Osteoblast (primary cell): ENCODE results near the gene POU6F1. TPM values are rescaled to one million over a fixed set of nuclear protein-coding genes. Genes with fewer than 3 reads are reported as not detected.

Experiments
- DNase-seq: peaks from one replicate; pipeline ENCODE4 v3.0.0; 2011; ENCODE audit warnings: low spot score, mixed read lengths; ENCODE audit not compliant: insufficient read length; ENCODE audit errors: missing footprints
- H2AFZ ChIP-seq: 2 replicates; pipeline ENCODE4 v1.6.0; 2011; ENCODE audit warnings: mild to moderate bottlenecking, low read length
- H3K27ac ChIP-seq: 2 replicates; pipeline ENCODE4 v1.5.1; 2011; ENCODE audit warnings: mild to moderate bottlenecking, low read depth, low read length, moderate library complexity
- H3K27me3 ChIP-seq: 2 replicates; pipeline ENCODE4 v1.6.0; 2012; ENCODE audit warnings: mild to moderate bottlenecking, control low read depth, inconsistent platforms, low read length, moderate library complexity; ENCODE audit not compliant: insufficient read depth
- H3K36me3 ChIP-seq: 2 replicates; pipeline ENCODE4 v1.5.1; 2011; ENCODE audit warnings: mild to moderate bottlenecking, low read length, control low read depth, moderate library complexity; ENCODE audit not compliant: insufficient read depth
- H3K4me1 ChIP-seq: 2 replicates; pipeline ENCODE4 v1.5.1; 2011; ENCODE audit warnings: mild to moderate bottlenecking, low read length, control low read depth, moderate library complexity; ENCODE audit not compliant: insufficient read depth
- H3K4me2 ChIP-seq: 2 replicates; pipeline ENCODE4 v1.6.0; 2011; ENCODE audit warnings: mild to moderate bottlenecking, low read length; ENCODE audit not compliant: insufficient read depth
- H3K4me3 ChIP-seq: fragments of 200-600 bp; sonication (generic); 3 replicates; pipeline ENCODE4 v1.5.1; 2012; ENCODE audit warnings: mild to moderate bottlenecking, low read length, inconsistent platforms; ENCODE audit not compliant: insufficient read depth
- H3K79me2 ChIP-seq: 2 replicates; pipeline ENCODE4 v1.6.0; 2012; ENCODE audit warnings: mild to moderate bottlenecking, low read length, control low read depth, inconsistent platforms; ENCODE audit not compliant: insufficient read depth
- H3K9me3 ChIP-seq: 2 replicates; pipeline ENCODE4 v1.5.1; 2011; ENCODE audit warnings: low read depth, low read length, control low read depth
- H4K20me1 ChIP-seq: 2 replicates; pipeline ENCODE4 v1.6.0; 2012; ENCODE audit warnings: mild to moderate bottlenecking, low read length, control low read depth; ENCODE audit not compliant: insufficient read depth
- total RNA-seq: library from RNA; depleted of rRNA; stranded (reverse); fragments of >200 nt; gene quantifications from 2 replicates; pipeline ENCODE4 v1.2.3, GENCODE V29; 2012
- TF ChIP-seq, protein P1 (sequence below): IDR thresholded peaks from 2 replicates; pipeline ENCODE4 v1.5.1; 2011; ENCODE audit warnings: mild to moderate bottlenecking, low read depth, low read length, moderate library complexity; ENCODE audit errors: extremely low read depth

Gene POU6F1
- total RNA-seq, 1 donor = 7.6 TPM

DNA sequence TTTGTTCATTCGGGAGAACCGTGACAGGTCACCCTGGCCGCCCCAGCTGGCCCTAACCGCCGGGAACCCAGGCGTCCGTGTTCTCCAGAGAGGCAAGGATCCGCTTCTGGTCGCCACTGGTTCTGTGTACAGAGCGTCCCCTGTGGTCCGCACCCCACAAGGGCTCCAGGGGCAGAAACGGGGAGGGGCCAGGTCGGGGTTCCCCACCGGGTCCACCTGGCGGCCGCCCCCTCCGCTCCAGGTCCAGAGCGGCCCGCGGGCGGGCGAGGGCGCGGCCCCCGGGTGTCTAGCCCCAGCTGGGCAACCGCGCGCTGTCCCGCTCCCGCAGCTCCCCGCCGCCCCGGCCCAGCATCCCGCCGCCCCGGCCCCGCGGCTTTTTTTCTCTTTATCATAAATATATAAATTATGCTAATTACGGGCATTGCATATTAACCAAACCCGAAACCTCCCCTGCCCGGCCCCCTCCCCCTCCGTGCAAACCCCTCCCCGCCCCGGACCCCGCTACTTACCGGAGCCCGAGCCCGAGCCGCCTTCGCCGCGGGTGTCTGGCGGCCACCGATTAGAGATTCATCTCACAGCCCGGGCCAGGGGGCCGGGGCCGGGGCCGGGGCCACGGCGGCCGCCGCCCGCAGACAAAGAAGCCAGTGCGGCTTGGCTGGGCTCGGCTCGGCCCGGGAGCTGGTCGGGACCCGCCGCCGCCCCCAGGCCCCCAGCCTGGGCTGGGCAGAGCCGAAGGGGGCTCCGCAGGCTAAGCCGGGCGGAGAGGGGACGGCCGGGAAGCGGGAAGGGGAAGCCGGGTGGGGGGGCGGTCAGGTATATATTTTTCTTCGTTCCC, 512 bp downstream of the POU6F1 start:
- Histone ChIP-seq H3K27me3 (no peaks in the 10 kb centered on the region), H3K4me1 (peaks cover 15% of the 10 kb centered on the region), H3K4me2 (peak overlapping the region; percentile 90), H4K20me1 (no peaks in the 10 kb centered on the region), H3K9me3 (no peaks in the 10 kb centered on the region), H3K4me3 (peak overlapping the region; percentile 88), H3K79me2 (peaks cover 7% of the 10 kb centered on the region), H2AFZ (peak overlapping the region; percentile 83), H3K27ac (peak overlapping the region; percentile 53), H3K36me3 (no peaks in the 10 kb centered on the region)
- TF ChIP-seq, protein P1, sequence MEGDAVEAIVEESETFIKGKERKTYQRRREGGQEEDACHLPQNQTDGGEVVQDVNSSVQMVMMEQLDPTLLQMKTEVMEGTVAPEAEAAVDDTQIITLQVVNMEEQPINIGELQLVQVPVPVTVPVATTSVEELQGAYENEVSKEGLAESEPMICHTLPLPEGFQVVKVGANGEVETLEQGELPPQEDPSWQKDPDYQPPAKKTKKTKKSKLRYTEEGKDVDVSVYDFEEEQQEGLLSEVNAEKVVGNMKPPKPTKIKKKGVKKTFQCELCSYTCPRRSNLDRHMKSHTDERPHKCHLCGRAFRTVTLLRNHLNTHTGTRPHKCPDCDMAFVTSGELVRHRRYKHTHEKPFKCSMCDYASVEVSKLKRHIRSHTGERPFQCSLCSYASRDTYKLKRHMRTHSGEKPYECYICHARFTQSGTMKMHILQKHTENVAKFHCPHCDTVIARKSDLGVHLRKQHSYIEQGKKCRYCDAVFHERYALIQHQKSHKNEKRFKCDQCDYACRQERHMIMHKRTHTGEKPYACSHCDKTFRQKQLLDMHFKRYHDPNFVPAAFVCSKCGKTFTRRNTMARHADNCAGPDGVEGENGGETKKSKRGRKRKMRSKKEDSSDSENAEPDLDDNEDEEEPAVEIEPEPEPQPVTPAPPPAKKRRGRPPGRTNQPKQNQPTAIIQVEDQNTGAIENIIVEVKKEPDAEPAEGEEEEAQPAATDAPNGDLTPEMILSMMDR = peak; percentile 4
- DNase-seq = peak; percentile 94

DNA sequence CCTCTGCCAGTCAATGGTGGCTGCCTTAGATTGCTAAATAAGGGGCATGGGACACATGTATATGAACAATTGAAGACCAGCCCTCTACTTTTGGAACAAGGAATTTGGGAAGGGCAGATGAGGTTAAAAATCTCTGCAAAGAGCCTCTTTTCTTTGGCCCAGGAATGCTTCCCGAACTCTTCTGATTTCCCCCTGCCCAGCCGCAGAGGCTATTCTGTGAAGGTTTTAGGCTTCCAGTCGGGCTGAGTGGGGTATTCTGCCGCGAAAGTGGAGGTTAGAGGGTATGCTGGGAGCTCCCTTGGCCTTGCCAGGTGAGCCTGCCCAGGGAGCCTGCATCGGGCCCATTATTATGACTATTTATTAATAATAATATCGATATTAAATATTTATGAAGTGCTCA, 1.2 kb downstream of the POU6F1 start:
- Histone ChIP-seq H3K9me3 (no peaks in the 10 kb centered on the region), H3K4me2 (peak overlapping the region; percentile 84), H4K20me1 (no peaks in the 10 kb centered on the region), H3K27me3 (no peaks in the 10 kb centered on the region), H2AFZ (peak overlapping the region; percentile 83), H3K79me2 (peaks cover 7% of the 10 kb centered on the region), H3K4me1 (peaks cover 15% of the 10 kb centered on the region), H3K36me3 (no peaks in the 10 kb centered on the region), H3K4me3 (peak overlapping the region; percentile 88), H3K27ac (peak overlapping the region; percentile 53)
- TF ChIP-seq, protein P1 = no peak
- peak; percentile 50 for DNase-seq

DNA sequence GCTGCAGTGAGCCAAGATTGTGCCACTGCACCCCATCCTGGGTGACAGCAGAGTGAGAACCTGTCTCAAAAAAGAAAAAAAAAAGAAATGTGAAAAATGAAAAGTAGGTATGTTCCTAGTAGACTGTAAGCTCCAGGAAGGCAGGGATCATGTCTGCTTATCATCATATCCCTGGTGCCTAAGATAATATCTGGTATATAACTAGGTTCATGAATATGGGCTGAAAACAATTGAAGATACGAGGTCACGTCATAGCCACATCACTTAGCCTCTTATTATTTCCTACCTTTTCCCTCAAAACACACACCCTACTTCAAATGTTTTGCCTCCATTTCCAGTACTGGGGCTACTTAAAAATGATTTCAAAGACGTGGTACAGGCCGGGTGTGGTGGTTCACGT, 3.0 kb downstream of the POU6F1 start:
- no peak overlapping the region for H3K4me2 ChIP-seq
- no peak overlapping the region for H3K4me3 ChIP-seq
- H2AFZ ChIP-seq = no peak overlapping the region
- H3K27me3 ChIP-seq = no peaks in the 10 kb centered on the region
- H4K20me1 ChIP-seq = no peaks in the 10 kb centered on the region
- H3K9me3 ChIP-seq = no peaks in the 10 kb centered on the region
- H3K36me3 ChIP-seq = no peaks in the 10 kb centered on the region
- TF ChIP-seq, protein P1 = no peak
- DNase-seq = peak; percentile 62
- H3K4me1 ChIP-seq = peaks cover 15% of the 10 kb centered on the region
- H3K79me2 ChIP-seq = peaks cover 7% of the 10 kb centered on the region
- H3K27ac ChIP-seq = no peak overlapping the region

DNA sequence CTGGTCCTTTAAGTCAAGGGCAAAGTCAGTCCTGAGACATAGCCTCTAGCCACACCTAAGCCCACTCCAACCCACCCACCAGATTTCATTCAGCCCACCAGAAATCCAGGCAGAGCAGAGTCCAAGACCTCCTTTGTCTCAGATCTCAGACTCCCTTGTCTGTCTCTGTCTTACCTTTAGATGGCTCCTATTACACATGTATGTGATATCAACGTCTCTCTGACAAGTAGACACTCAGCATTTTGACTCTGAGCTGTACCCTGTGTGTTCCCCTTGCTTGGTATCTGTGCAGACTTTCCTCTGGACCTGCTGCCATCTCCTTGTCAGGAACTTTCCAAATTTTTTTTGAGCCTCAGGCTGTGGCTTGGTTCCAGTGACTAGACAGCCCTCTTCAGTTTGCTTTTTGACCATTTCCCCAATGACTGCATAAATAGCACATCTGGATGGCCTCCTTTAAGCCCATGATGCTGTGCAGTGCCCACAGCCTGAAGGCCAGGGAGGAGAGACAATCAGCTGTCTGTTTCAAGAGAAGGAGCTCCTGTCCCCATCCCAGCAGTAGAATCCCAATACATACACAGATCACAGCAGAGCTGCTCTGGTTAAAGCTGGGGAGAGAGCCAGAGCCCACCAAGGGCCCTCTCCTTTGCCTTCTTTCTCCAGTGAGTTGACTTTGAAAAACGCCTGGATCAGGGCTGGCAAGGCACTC, 7.0 kb downstream of the POU6F1 start:
- no peak overlapping the region for H3K27ac ChIP-seq
- no peak overlapping the region for H3K4me3 ChIP-seq
- DNase-seq = no peak
- no peaks in the 10 kb centered on the region for H3K4me1 ChIP-seq
- H3K79me2 ChIP-seq = peaks cover 7% of the 10 kb centered on the region
- no peaks in the 10 kb centered on the region for H3K9me3 ChIP-seq
- no peaks in the 10 kb centered on the region for H3K27me3 ChIP-seq
- no peaks in the 10 kb centered on the region for H4K20me1 ChIP-seq
- H2AFZ ChIP-seq = no peak overlapping the region
- TF ChIP-seq, protein P1 = no peak
- H3K36me3 ChIP-seq = peaks cover 6% of the 10 kb centered on the region
- H3K4me2 ChIP-seq = no peak overlapping the region
